HG02885 (cell line): ENCODE measurements around the gene FRMD1.

Experiments
- ATAC-seq: cut with Tn5 transposase; IDR thresholded peaks from one replicate; pipeline ENCODE4 v1.9.1; 2021; ENCODE audit warnings: mild to moderate bottlenecking; ENCODE audit not compliant: unreplicated experiment, poor library complexity

Gene FRMD1

GRCh38 chr6:168045706-168046620 lies 33.0 kb downstream of the FRMD1 start:
- ATAC-seq: no peak

GRCh38 chr6:168045141-168045691 lies 33.8 kb downstream of the FRMD1 start:
- no peak for ATAC-seq

- ATAC-seq: no peak
These were observed 34.4 kb downstream of the FRMD1 start for GRCh38 chr6:168044521-168045130.

GRCh38 chr6:168043848-168044415 lies 35.1 kb downstream of the FRMD1 start:
- no peak for ATAC-seq

GRCh38 chr6:168043193-168043847 lies 35.7 kb downstream of the FRMD1 start:
- ATAC-seq: no peak

- no peak for ATAC-seq
These were observed 36.4 kb downstream of the FRMD1 start for GRCh38 chr6:168042426-168043192.

- no peak for ATAC-seq
These were observed 37.1 kb downstream of the FRMD1 start for GRCh38 chr6:168041928-168042327.

- no peak for ATAC-seq
These were observed 38.0 kb downstream of the FRMD1 start for GRCh38 chr6:168040856-168041496.

- no peak for ATAC-seq
These were observed 39.2 kb downstream of the FRMD1 start for GRCh38 chr6:168039849-168040248.

- ATAC-seq: no peak
These were observed 39.7 kb downstream of the FRMD1 start for GRCh38 chr6:168039301-168039700.

GRCh38 chr6:168038576-168039140 lies 40.4 kb downstream of the FRMD1 start:
- no peak for ATAC-seq

GRCh38 chr6:168037856-168038255 lies 41.2 kb downstream of the FRMD1 start:
- ATAC-seq: no peak

GRCh38 chr6:168037242-168037641 lies 41.8 kb downstream of the FRMD1 start:
- no peak for ATAC-seq

- ATAC-seq: no peak
These were observed 43.1 kb downstream of the FRMD1 start for GRCh38 chr6:168035661-168036545.

GRCh38 chr6:168035098-168035660 lies 43.8 kb downstream of the FRMD1 start:
- no peak for ATAC-seq

- no peak for ATAC-seq
These were observed 44.5 kb downstream of the FRMD1 start for GRCh38 chr6:168034537-168034936.

- ATAC-seq: no peak
These were observed 45.2 kb downstream of the FRMD1 start for GRCh38 chr6:168033791-168034190.
